H1 (cell line): Measurements from ENCODE around the gene LHFPL6. TPM values are rescaled to one million over a fixed set of nuclear protein-coding genes. Genes with fewer than 3 reads are reported as not detected.

Experiments used
- CTCF ChIA-PET: fragments of 300-600 bp; sonication (Branson Sonifier 250); formaldehyde crosslinking; loops from one replicate; lab custom pipeline; 2021; ENCODE audit not compliant: partially characterized antibody; lab: Charles Lee
- POLR2A ChIA-PET: fragments of 300-600 bp; sonication (Branson Sonifier 250); formaldehyde crosslinking; loops from one replicate; lab custom pipeline; 2021; ENCODE audit warnings: inconsistent platforms; ENCODE audit not compliant: partially characterized antibody; lab: Charles Lee
- DNase-seq, 2 experiments: peaks; one replicate each; pipeline versions ENCODE4 v3.0.0 to v3.0.0-alpha.2; 2010 to 2022; ENCODE audit warnings: low spot score in 2 of 2, low read depth in 1 of 2, mixed read lengths in 1 of 2
- FAIRE-seq: peaks from 2 replicates; lab custom pipeline; 2011; peaks lifted over from hg19 to GRCh38; lab: Jason Lieb, UNC
- H2AFZ ChIP-seq: 2 replicates; pipeline ENCODE4 v1.8.1; 2012; ENCODE audit warnings: low read length, inconsistent platforms
- H2AK5ac ChIP-seq: 2 replicates; pipeline ENCODE4 v1.6.1; 2013; ENCODE audit warnings: low read depth, low read length
- H2BK120ac ChIP-seq: replicated peaks from 2 replicates; pipeline ENCODE3; 2013; ENCODE audit warnings: low read depth, low read length, inconsistent platforms
- H2BK12ac ChIP-seq: 2 replicates; pipeline ENCODE4 v1.6.1; 2013; ENCODE audit warnings: low read depth, low read length
- H2BK15ac ChIP-seq: 2 replicates; pipeline ENCODE4 v1.6.1; 2013; ENCODE audit warnings: low read length
- H2BK20ac ChIP-seq: 2 replicates; pipeline ENCODE4 v1.6.1; 2013; ENCODE audit warnings: low read length
- H2BK5ac ChIP-seq: 2 replicates; pipeline ENCODE4 v1.6.1; 2013; ENCODE audit warnings: low read depth, low read length
- H3K14ac ChIP-seq: 2 replicates; pipeline ENCODE4 v1.6.1; 2013; ENCODE audit warnings: inconsistent platforms; ENCODE audit not compliant: insufficient read length
- H3K18ac ChIP-seq: 2 replicates; pipeline ENCODE4 v1.6.1; 2013; ENCODE audit warnings: low read length; ENCODE audit errors: extremely low read depth
- H3K23ac ChIP-seq: 2 replicates; pipeline ENCODE4 v1.6.1; 2013; ENCODE audit warnings: inconsistent platforms; ENCODE audit not compliant: insufficient read length
- H3K23me2 ChIP-seq: 2 replicates; pipeline ENCODE4 v1.6.1; 2013; ENCODE audit warnings: low read depth, low read length
- H3K27ac ChIP-seq: 2 replicates; pipeline ENCODE4 v1.6.1; 2011; ENCODE audit warnings: low read depth, low read length, inconsistent platforms
- H3K27me3 ChIP-seq, 4 experiments: replicated peaks in 1 of 4; 1 replicate in 1 of 4; 2 replicates in 3 of 4; pipeline versions ENCODE4 v1.6.1 to v1.8.1; 2011 to 2013; ENCODE audit warnings: low read length in 3 of 4, mild to moderate bottlenecking in 3 of 4, inconsistent platforms in 2 of 4, mixed read lengths in 2 of 4, moderate library complexity in 1 of 4; ENCODE audit not compliant: control insufficient read depth in 3 of 4, insufficient read depth in 3 of 4; ENCODE audit errors: extremely low read depth in 1 of 4
- H3K36me3 ChIP-seq, 4 experiments: 2 replicates each; pipeline versions ENCODE4 v1.6.1 to v1.8.1; 2011 to 2013; ENCODE audit warnings: mild to moderate bottlenecking in 4 of 4, low read length in 3 of 4, moderate library complexity in 2 of 4, control low read depth in 1 of 4, inconsistent platforms in 1 of 4; ENCODE audit not compliant: insufficient read depth in 4 of 4, control insufficient read depth in 2 of 4
- H3K4ac ChIP-seq: replicated peaks from 2 replicates; pipeline ENCODE3; 2013; ENCODE audit warnings: low read length, low read depth, mixed read lengths, inconsistent platforms; ENCODE audit not compliant: insufficient read length
- H3K4me1 ChIP-seq, 4 experiments: replicated peaks in 1 of 4; 1 replicate in 1 of 4; 2 replicates in 3 of 4; pipeline versions ENCODE4 v1.6.1 to v1.8.1; 2011 to 2013; ENCODE audit warnings: low read length in 3 of 4, inconsistent platforms in 2 of 4, mixed read lengths in 1 of 4; ENCODE audit not compliant: insufficient read depth in 4 of 4, control insufficient read depth in 3 of 4
- H3K4me2 ChIP-seq, 2 experiments: 2 replicates each; pipeline versions ENCODE4 v1.6.1 to v1.8.1; 2011 to 2013; ENCODE audit warnings: low read depth in 2 of 2, low read length in 2 of 2, control low read depth in 1 of 2, inconsistent platforms in 1 of 2, mild to moderate bottlenecking in 1 of 2; ENCODE audit not compliant: insufficient read depth in 1 of 2
- H3K4me3 ChIP-seq, 4 experiments: fragments of 200-600, 300-600 bp in 1 of 4; sonication (generic), shearing (Covaris generic), sonication (Bioruptor Twin) in 1 of 4; 2 replicates each; pipeline versions ENCODE4 v1.5.1 to v1.8.1; 2011 to 2016; ENCODE audit warnings: low read length in 4 of 4, low read depth in 3 of 4, control low read depth in 2 of 4, inconsistent platforms in 2 of 4, mild to moderate bottlenecking in 2 of 4, mixed read lengths in 1 of 4, moderate library complexity in 1 of 4; ENCODE audit not compliant: insufficient read depth in 2 of 4; ENCODE audit errors: extremely low read depth in 1 of 4
- H3K56ac ChIP-seq: replicated peaks from 2 replicates; pipeline ENCODE3; 2013; ENCODE audit warnings: low read depth, mild to moderate bottlenecking, mixed read lengths, low read length, inconsistent platforms; ENCODE audit not compliant: insufficient read length
- H3K79me1 ChIP-seq: 2 replicates; pipeline ENCODE4 v1.6.1; 2013; ENCODE audit warnings: low read depth, low read length, control low read depth
- H3K79me2 ChIP-seq, 2 experiments: 2 replicates each; pipeline versions ENCODE4 v1.6.1 to v1.8.1; 2012 to 2013; ENCODE audit warnings: low read length in 2 of 2, mild to moderate bottlenecking in 2 of 2, inconsistent platforms in 1 of 2; ENCODE audit not compliant: insufficient read depth in 2 of 2, control insufficient read depth in 1 of 2
- H3K9ac ChIP-seq, 4 experiments: replicated peaks in 1 of 4; 1 replicate in 1 of 4; 2 replicates in 3 of 4; pipeline versions ENCODE4 v1.6.1 to v1.8.1; 2011 to 2013; ENCODE audit warnings: low read depth in 3 of 4, low read length in 3 of 4, control low read depth in 2 of 4, mild to moderate bottlenecking in 2 of 4, moderate library complexity in 2 of 4, inconsistent platforms in 1 of 4; ENCODE audit errors: extremely low read depth in 1 of 4
- H3K9me3 ChIP-seq, 2 experiments: 2 replicates each; pipeline versions ENCODE4 v1.6.1 to v1.8.1; 2012 to 2013; ENCODE audit warnings: mild to moderate bottlenecking in 2 of 2, moderate library complexity in 2 of 2, control low read depth in 1 of 2, inconsistent platforms in 1 of 2, low read depth in 1 of 2, low read length in 1 of 2, mixed read lengths in 1 of 2; ENCODE audit not compliant: insufficient read depth in 2 of 2
- H4K20me1 ChIP-seq, 2 experiments: replicated peaks in 1 of 2; 2 replicates each; pipeline versions ENCODE3 to v1.8.1; 2011 to 2013; ENCODE audit warnings: inconsistent platforms in 2 of 2, low read length in 2 of 2, mild to moderate bottlenecking in 1 of 2; ENCODE audit not compliant: insufficient read depth in 2 of 2, control insufficient read depth in 1 of 2
- H4K5ac ChIP-seq: 2 replicates; pipeline ENCODE4 v1.6.1; 2013; ENCODE audit warnings: low read length, low read depth, mixed read lengths, inconsistent platforms; ENCODE audit not compliant: insufficient read length
- H4K8ac ChIP-seq: 2 replicates; pipeline ENCODE4 v1.8.0; 2013; ENCODE audit warnings: mild to moderate bottlenecking, moderate library complexity, low read length, inconsistent platforms; ENCODE audit not compliant: insufficient read depth; ENCODE audit errors: extremely low read depth
- H4K91ac ChIP-seq: replicated peaks from 2 replicates; pipeline ENCODE3; 2013; ENCODE audit warnings: low read length, mixed read lengths, inconsistent platforms; ENCODE audit not compliant: insufficient read length
- SP2 ChIP-seq: IDR thresholded peaks from 2 replicates; pipeline ENCODE4 v1.6.1; 2012; ENCODE audit warnings: mild to moderate bottlenecking, low read length, inconsistent platforms
- WGBS, 2 experiments: shearing (Covaris generic) in 1 of 2; methylation state at CpG; one replicate each; pipeline versions ENCODE4 v1.1.6 to v1.1.7; 2013 to 2015; ENCODE audit warnings: low lambda C conversion rate in 2 of 2, mixed read lengths in 2 of 2, inconsistent platforms in 1 of 2, low coverage in 1 of 2, missing lambda C conversion rate in 1 of 2; ENCODE audit not compliant: insufficient replicate concordance in 2 of 2, insufficient coverage in 1 of 2, insufficient read length in 1 of 2; ENCODE audit errors: extremely low coverage in 1 of 2, missing lambda C conversion rate in 1 of 2; 5-methylcytosine and 5-hydroxymethylcytosine counted together
- polyA plus RNA-seq, 7 experiments: library from polyadenylated mRNA; depleted of rRNA in 3 of 7; stranded (reverse) in 5 of 7; unstranded in 2 of 7; fragments of >200 nt in 5 of 7; fragments of 200-250 nt in 2 of 7; gene quantifications; 1 replicate in 5 of 7; 2 replicates in 1 of 7; 4 replicates in 1 of 7; pipeline versions ENCODE4 v1.2.1 to v1.2.3, GENCODE V29; 2011 to 2013; ENCODE audit warnings: missing spikeins in 2 of 7, mixed read lengths in 2 of 7
- total RNA-seq: library from RNA; stranded (reverse); fragmentation: NEBNext Ultra II Directional; extraction: Animal tissue kit (Norgen Biotek cat#: 25700); gene quantifications from 2 replicates; pipeline ENCODE4 v1.2.1, GENCODE V29; 2021

LHFPL6 gene
- total and polyA plus RNA-seq, 2 of the 8 experiments (the other 6 are each of a cell fraction or from before 2014, with no cell fraction given), result 7.6 to 17.0 TPM

GRCh38 chr13:39335721-39336120 is 267.3 kb downstream of the LHFPL6 start:
- Histone ChIP-seq H3K9ac (no peak overlapping the region), H3K4ac (no peak overlapping the region), H4K20me1 (no peaks in the 10 kb centered on the region), H4K91ac (no peak overlapping the region), H2BK20ac (no peak overlapping the region), H2AK5ac (no peak overlapping the region), H3K79me1 (no peaks in the 10 kb centered on the region), H3K79me2 (no peaks in the 10 kb centered on the region), H2BK12ac (no peak overlapping the region), H3K27ac (no peak overlapping the region), H3K18ac (no peak overlapping the region), H2AFZ (no peak overlapping the region), H3K56ac (no peak overlapping the region), H4K5ac (no peak overlapping the region), H3K23me2 (no peaks in the 10 kb centered on the region; the same call in 1 of the 2 replicates), H3K4me3 (no peak overlapping the region), H3K4me1 (no peaks in the 10 kb centered on the region), H4K8ac (no peak overlapping the region), H2BK15ac (no peak overlapping the region), H3K23ac (no peak overlapping the region), H3K9me3 (no peaks in the 10 kb centered on the region), H3K36me3 (no peaks in the 10 kb centered on the region), H2BK5ac (no peak overlapping the region), H3K14ac (no peak overlapping the region), H3K27me3 (no peaks in the 10 kb centered on the region), H2BK120ac (no peak overlapping the region), H3K4me2 (no peak overlapping the region)
- no peak for TF ChIP-seq SP2
- no peak for DNase-seq
- POLR2A ChIA-PET, result no interaction called here
- 91% methylated on average over 3 of the region's 3 CpGs; no CpG with 5 or more reads in 1 of the 2 experiments for WGBS, 2 experiments
- CTCF ChIA-PET, result interaction anchor here (0.7 kb wide), 1 partner anchor 15 kb away, joined by 3 read pairs; no protein-coding TSS in a partner anchor
- FAIRE-seq, result no peak
